ENCODE measurements around the gene PKN2. TPM values are rescaled to one million over a fixed set of nuclear protein-coding genes. Genes with fewer than 3 reads are reported as not detected.

PKN2 gene
- total and polyA plus RNA-seq, 10 donors = 10.2 to 63.9 (median 45.3) TPM

- H3K4me3 ChIP-seq = peak overlapping the region; percentile 73 to 98 (median 95)
- H3K4me1 ChIP-seq = peaks cover 22 to 60% (median 40%) of the 10 kb centered on the region in 6 donors
- DNase-seq = peak; percentile 93
- WGBS, 5 donors = 1% methylated on average over 44 to 58 of the region's 58 CpGs
- H3K27ac ChIP-seq = peak overlapping the region; percentile 86 to 98 (median 97)
- H3K9me3 ChIP-seq = no peaks in the 10 kb centered on the region
- no peaks in the 10 kb centered on the region for H3K27me3 ChIP-seq (replicated peaks in 1 of 7)
- intact Hi-C loops (cut with DNase I; ENCODE audit: low total_unique reads) = loop anchor here (10.0 kb wide), 1 partner anchor 200 kb away; no protein-coding TSS in a partner anchor
- TF ChIP-seq POLR2A (IDR thresholded peaks at IDR 0.05) (no peak), CTCF (IDR thresholded peaks at IDR 0.05 in 8 of 11, conservative IDR thresholded peaks at IDR 0.05 in 3 of 11) (no peak), POLR2AphosphoS5 (IDR thresholded peaks at IDR 0.05) (no peak)
- H3K36me3 ChIP-seq = peaks cover 0 to 10% (median 0%) of the 10 kb centered on the region in 6 donors
Observed at GRCh38 chr1:88684482-88685258, 597 bp downstream of the PKN2 start.

GRCh38 chr1:88685259-88685620 is 1.2 kb downstream of the PKN2 start:
- H3K9me3 ChIP-seq = no peaks in the 10 kb centered on the region
- H3K4me3 ChIP-seq = peak overlapping the region; percentile 73 to 98 (median 95)
- intact Hi-C loops (cut with DNase I; ENCODE audit: low total_unique reads) = loop anchor here (10.0 kb wide), 1 partner anchor 200 kb away; no protein-coding TSS in a partner anchor
- WGBS, 5 donors = 0 to 1% (median 0%) methylated on average over 7 of the region's 7 CpGs
- TF ChIP-seq POLR2A (IDR thresholded peaks at IDR 0.05) (no peak), POLR2AphosphoS5 (IDR thresholded peaks at IDR 0.05) (no peak), CTCF (IDR thresholded peaks at IDR 0.05 in 8 of 11, conservative IDR thresholded peaks at IDR 0.05 in 3 of 11) (no peak)
- H3K36me3 ChIP-seq = peaks cover 0 to 10% (median 0%) of the 10 kb centered on the region in 6 donors
- no peak for DNase-seq
- H3K4me1 ChIP-seq = peaks cover 22 to 66% (median 40%) of the 10 kb centered on the region in 6 donors
- H3K27me3 ChIP-seq (replicated peaks in 1 of 7) = no peaks in the 10 kb centered on the region
- peak overlapping the region; percentile 86 to 98 (median 97) for H3K27ac ChIP-seq

GRCh38 chr1:88691540-88691939 is 7.5 kb downstream of the PKN2 start:
- Histone ChIP-seq H3K27me3 (replicated peaks in 1 of 7) (no peaks in the 10 kb centered on the region), H3K4me1 (peaks cover 7 to 78% (median 25%) of the 10 kb centered on the region in 6 donors), H3K36me3 (peaks cover 0 to 32% (median 0%) of the 10 kb centered on the region in 6 donors), H3K27ac (no peak overlapping the region), H3K4me3 (no peak overlapping the region), H3K9me3 (no peaks in the 10 kb centered on the region)
- TF ChIP-seq POLR2AphosphoS5 (IDR thresholded peaks at IDR 0.05) = no peak
- no peak for TF ChIP-seq POLR2A (IDR thresholded peaks at IDR 0.05)
- no peak for TF ChIP-seq CTCF (IDR thresholded peaks at IDR 0.05 in 8 of 11, conservative IDR thresholded peaks at IDR 0.05 in 3 of 11)
- DNase-seq = no peak
- WGBS, 5 donors = 86 to 89% (median 89%) methylated on average over 3 of the region's 3 CpGs
- intact Hi-C loops (cut with DNase I; ENCODE audit: low total_unique reads) = no loop called here

GRCh38 chr1:88695781-88696180 is 11.7 kb downstream of the PKN2 start:
- TF ChIP-seq CTCF (IDR thresholded peaks at IDR 0.05 in 8 of 11, conservative IDR thresholded peaks at IDR 0.05 in 3 of 11) (no peak), POLR2A (IDR thresholded peaks at IDR 0.05) (no peak), POLR2AphosphoS5 (IDR thresholded peaks at IDR 0.05) (no peak)
- no peak for DNase-seq
- Histone ChIP-seq H3K27me3 (replicated peaks in 1 of 7) (no peaks in the 10 kb centered on the region), H3K36me3 (peaks cover 0 to 30% (median 0%) of the 10 kb centered on the region in 6 donors), H3K4me3 (no peak overlapping the region), H3K4me1 (peaks cover 12 to 85% (median 39%) of the 10 kb centered on the region in 6 donors), H3K9me3 (peaks cover 0 to 4% (median 0%) of the 10 kb centered on the region in 8 donors), H3K27ac (no peak overlapping the region)
- 77 to 91% (median 84%) methylated on average over 3 of the region's 3 CpGs for WGBS, 5 donors
- intact Hi-C loops (cut with DNase I; ENCODE audit: low total_unique reads) = no loop called here
